ENCODE results near the gene TSPAN5. TPM values are rescaled to one million over a fixed set of nuclear protein-coding genes. Genes with fewer than 3 reads are reported as not detected.
A peak's percentile ranks its signal among the peaks of the same experiment; 100 is the strongest.

Gene TSPAN5
- total and polyA plus RNA-seq, 3 experiments from 2014 or later, result 15.9 to 29.7 (median 16.7) TPM

GRCh38 chr4:98473046-98473445 lies 185.4 kb downstream of the TSPAN5 start:
- peaks cover 10% of the 10 kb centered on the region for H3K4me1 ChIP-seq (ENCODE audit: insufficient read depth, low read length)

GRCh38 chr4:98470831-98471230 lies 187.6 kb downstream of the TSPAN5 start:
- peaks cover 9 to 35% (median 14%) of the 10 kb centered on the region in 3 donors for H3K36me3 Mint-ChIP-seq
- no peaks in the 10 kb centered on the region for H3K36me3 ChIP-seq (ENCODE audit: insufficient read depth, low read length)
- peaks cover 14% of the 10 kb centered on the region for H3K4me1 ChIP-seq (ENCODE audit: insufficient read depth, low read length)
- H3K9me3 Mint-ChIP-seq, result no peaks in the 10 kb centered on the region
- no peaks in the 10 kb centered on the region for H3K9me3 ChIP-seq (ENCODE audit: low read length)
- peaks cover 33 to 41% (median 39%) of the 10 kb centered on the region in 3 donors for H3K4me1 Mint-ChIP-seq
- POLR2A ChIA-PET, result no interaction called here
- no peaks in the 10 kb centered on the region for H3K27me3 ChIP-seq (ENCODE audit: insufficient read depth, low read length, poor library complexity, severe bottlenecking)
- DNase-seq, result no peak
- peak overlapping the region in 5 of 8 donors; percentile 32 to 77 (median 66) for H3K27ac Mint-ChIP-seq
- H3K4me3 Mint-ChIP-seq, result peak overlapping the region in 1 of 7 donors; percentile 8
- H3K4me3 ChIP-seq (ENCODE audit: low read length), result no peak overlapping the region
- no peaks in the 10 kb centered on the region for H3K27me3 Mint-ChIP-seq
- CTCF ChIA-PET, result interaction anchor here (2.7 kb wide), 1 partner anchor 12 kb away, joined by 10 read pairs; no protein-coding TSS in a partner anchor
- H3K27ac ChIP-seq (ENCODE audit: low read depth, low read length), result no peak overlapping the region

More at GRCh38 chr4:98473046-98473445, 185.4 kb downstream of the TSPAN5 start:
- no peak for DNase-seq
- Mint-ChIP-seq H3K4me1 (peaks cover 25 to 33% (median 29%) of the 10 kb centered on the region in 3 donors), H3K27ac (no peak overlapping the region), H3K27me3 (no peaks in the 10 kb centered on the region), H3K9me3 (no peaks in the 10 kb centered on the region), H3K36me3 (peaks cover 9 to 49% (median 20%) of the 10 kb centered on the region in 3 donors), H3K4me3 (no peak overlapping the region)
- ChIA-PET CTCF (no interaction called here), POLR2A (interaction anchor here (0.6 kb wide), 1 partner anchor 324 kb away, joined by 5 read pairs; no protein-coding TSS in a partner anchor)
- Histone ChIP-seq H3K27ac (ENCODE audit: low read depth, low read length) (no peak overlapping the region), H3K4me3 (ENCODE audit: low read length) (no peak overlapping the region), H3K9me3 (ENCODE audit: low read length) (no peaks in the 10 kb centered on the region), H3K27me3 (ENCODE audit: insufficient read depth, low read length, poor library complexity, severe bottlenecking) (no peaks in the 10 kb centered on the region), H3K36me3 (ENCODE audit: insufficient read depth, low read length) (no peaks in the 10 kb centered on the region)

- DNase-seq, result no peak
- Histone ChIP-seq H3K27ac (ENCODE audit: low read depth, low read length) (no peak overlapping the region), H3K4me3 (ENCODE audit: low read length) (no peak overlapping the region), H3K4me1 (ENCODE audit: insufficient read depth, low read length) (peaks cover 14% of the 10 kb centered on the region), H3K9me3 (ENCODE audit: low read length) (no peaks in the 10 kb centered on the region), H3K27me3 (ENCODE audit: insufficient read depth, low read length, poor library complexity, severe bottlenecking) (no peaks in the 10 kb centered on the region), H3K36me3 (ENCODE audit: insufficient read depth, low read length) (no peaks in the 10 kb centered on the region)
- Mint-ChIP-seq H3K4me1 (peaks cover 33 to 41% (median 39%) of the 10 kb centered on the region in 3 donors), H3K36me3 (peaks cover 9 to 33% (median 13%) of the 10 kb centered on the region in 3 donors), H3K4me3 (peak overlapping the region in 1 of 7 donors; percentile 42), H3K27me3 (no peaks in the 10 kb centered on the region), H3K27ac (peak overlapping the region in 3 of 8 donors; percentile 4 to 55 (median 23)), H3K9me3 (no peaks in the 10 kb centered on the region)
- POLR2A ChIA-PET, result no interaction called here
- CTCF ChIA-PET, result interaction anchor here (1.1 to 2.7 kb wide), 2 partner anchors 12 to 525 kb away, joined by 3 to 10 read pairs; partner anchors contain the start of gene METAP1
Measured at GRCh38 chr4:98470366-98470765, 188.0 kb downstream of the TSPAN5 start.

GRCh38 chr4:98469771-98470170 lies 188.6 kb downstream of the TSPAN5 start:
- H3K9me3 Mint-ChIP-seq, result no peaks in the 10 kb centered on the region
- peak overlapping the region in 2 of 8 donors; percentile 1 to 47 for H3K27ac Mint-ChIP-seq
- no peaks in the 10 kb centered on the region for H3K9me3 ChIP-seq (ENCODE audit: low read length)
- H3K4me3 Mint-ChIP-seq, result peak overlapping the region in 1 of 7 donors; percentile 42
- ChIA-PET CTCF (interaction anchor here (1.1 to 2.7 kb wide), 3 partner anchors 13 to 935 kb away, joined by 3 to 10 read pairs (median 3); partner anchors contain the start of gene METAP1), POLR2A (no interaction called here)
- H3K36me3 ChIP-seq (ENCODE audit: insufficient read depth, low read length), result no peaks in the 10 kb centered on the region
- peaks cover 14% of the 10 kb centered on the region for H3K4me1 ChIP-seq (ENCODE audit: insufficient read depth, low read length)
- no peaks in the 10 kb centered on the region for H3K27me3 Mint-ChIP-seq
- no peaks in the 10 kb centered on the region for H3K27me3 ChIP-seq (ENCODE audit: insufficient read depth, low read length, poor library complexity, severe bottlenecking)
- no peak overlapping the region for H3K4me3 ChIP-seq (ENCODE audit: low read length)
- no peak for DNase-seq
- peaks cover 33 to 41% (median 39%) of the 10 kb centered on the region in 3 donors for H3K4me1 Mint-ChIP-seq
- no peak overlapping the region for H3K27ac ChIP-seq (ENCODE audit: low read depth, low read length)
- peaks cover 9 to 27% (median 11%) of the 10 kb centered on the region in 3 donors for H3K36me3 Mint-ChIP-seq

- H3K27me3 ChIP-seq (ENCODE audit: insufficient read depth, low read length, poor library complexity, severe bottlenecking), result no peaks in the 10 kb centered on the region
- no peak overlapping the region for H3K4me3 ChIP-seq (ENCODE audit: low read length)
- CTCF ChIA-PET, result interaction anchor here (1.1 to 2.4 kb wide), 9 partner anchors 9 to 936 kb away, joined by 3 to 25 read pairs (median 6); partner anchors contain the start of gene METAP1
- peak overlapping the region in 1 of 8 donors; percentile 2 for H3K27ac Mint-ChIP-seq
- peaks cover 33 to 41% (median 39%) of the 10 kb centered on the region in 3 donors for H3K4me1 Mint-ChIP-seq
- H3K36me3 Mint-ChIP-seq, result peaks cover 2 to 21% (median 11%) of the 10 kb centered on the region in 3 donors
- peaks cover 14% of the 10 kb centered on the region for H3K4me1 ChIP-seq (ENCODE audit: insufficient read depth, low read length)
- H3K4me3 Mint-ChIP-seq, result no peak overlapping the region
- POLR2A ChIA-PET, result no interaction called here
- no peaks in the 10 kb centered on the region for H3K9me3 Mint-ChIP-seq
- H3K9me3 ChIP-seq (ENCODE audit: low read length), result no peaks in the 10 kb centered on the region
- no peaks in the 10 kb centered on the region for H3K27me3 Mint-ChIP-seq
- no peaks in the 10 kb centered on the region for H3K36me3 ChIP-seq (ENCODE audit: insufficient read depth, low read length)
- no peak for DNase-seq
- H3K27ac ChIP-seq (ENCODE audit: low read depth, low read length), result no peak overlapping the region
Measured at GRCh38 chr4:98468709-98469108, 189.7 kb downstream of the TSPAN5 start.

GRCh38 chr4:98467627-98468072 lies 190.8 kb downstream of the TSPAN5 start:
- Mint-ChIP-seq H3K9me3 (no peaks in the 10 kb centered on the region), H3K36me3 (peaks cover 0 to 16% (median 9%) of the 10 kb centered on the region in 3 donors), H3K27me3 (no peaks in the 10 kb centered on the region), H3K4me1 (peaks cover 33 to 38% (median 36%) of the 10 kb centered on the region in 3 donors), H3K27ac (peak overlapping the region in 4 of 8 donors; percentile 11 to 53 (median 33)), H3K4me3 (peak overlapping the region; percentile 21 to 85 (median 75))
- POLR2A ChIA-PET, result interaction anchor here (0.6 kb wide), 1 partner anchor 448 kb away, joined by 3 read pairs; no protein-coding TSS in a partner anchor
- CTCF ChIA-PET, result interaction anchor here (0.6 to 2.4 kb wide), 38 partner anchors 9 to 995 kb away, joined by 3 to 25 read pairs (median 4); partner anchors contain the start of genes METAP1 and TSPAN5
- peak overlapping the region; percentile 48 for H3K4me3 ChIP-seq (ENCODE audit: low read length)
- H3K9me3 ChIP-seq (ENCODE audit: low read length), result no peaks in the 10 kb centered on the region
- H3K27ac ChIP-seq (ENCODE audit: low read depth, low read length), result no peak overlapping the region
- H3K27me3 ChIP-seq (ENCODE audit: insufficient read depth, low read length, poor library complexity, severe bottlenecking), result no peaks in the 10 kb centered on the region
- H3K4me1 ChIP-seq (ENCODE audit: insufficient read depth, low read length), result peaks cover 14% of the 10 kb centered on the region
- no peaks in the 10 kb centered on the region for H3K36me3 ChIP-seq (ENCODE audit: insufficient read depth, low read length)
- peak; percentile 42 to 77 (median 50) for DNase-seq

GRCh38 chr4:98466868-98467599 lies 191.4 kb downstream of the TSPAN5 start:
- no peaks in the 10 kb centered on the region for H3K9me3 Mint-ChIP-seq
- peaks cover 0 to 11% (median 5%) of the 10 kb centered on the region in 3 donors for H3K36me3 Mint-ChIP-seq
- Histone ChIP-seq H3K4me1 (ENCODE audit: insufficient read depth, low read length) (peaks cover 14% of the 10 kb centered on the region), H3K27ac (ENCODE audit: low read depth, low read length) (no peak overlapping the region), H3K9me3 (ENCODE audit: low read length) (no peaks in the 10 kb centered on the region), H3K4me3 (ENCODE audit: low read length) (no peak overlapping the region), H3K36me3 (ENCODE audit: insufficient read depth, low read length) (no peaks in the 10 kb centered on the region), H3K27me3 (ENCODE audit: insufficient read depth, low read length, poor library complexity, severe bottlenecking) (no peaks in the 10 kb centered on the region)
- no peak for DNase-seq
- H3K4me1 Mint-ChIP-seq, result peaks cover 31 to 35% (median 32%) of the 10 kb centered on the region in 3 donors
- POLR2A ChIA-PET, result no interaction called here
- H3K4me3 Mint-ChIP-seq, result peak overlapping the region in 2 of 7 donors; percentile 79 to 83
- H3K27me3 Mint-ChIP-seq, result no peaks in the 10 kb centered on the region
- H3K27ac Mint-ChIP-seq, result peak overlapping the region in 1 of 8 donors; percentile 46
- CTCF ChIA-PET, result interaction anchor here (0.7 to 2.4 kb wide), 29 partner anchors 8 to 995 kb away, joined by 3 to 25 read pairs (median 4); partner anchors contain the start of gene METAP1

Measured in CD8-positive, alpha-beta memory T cell (primary cell).